HL-60 (cell line): ENCODE results near the gene SMAD7.

Source experiments
- DNase-seq, 2 experiments: peaks; one replicate each; pipeline ENCODE4 v3.0.0-alpha.2; 2010 to 2020; ENCODE audit warnings: low read depth in 1 of 2, low spot score in 1 of 2
- H3K27ac ChIP-seq: fragments of 250-450 bp; sonication (Bioruptor Pico); replicated peaks from 2 replicates; pipeline ENCODE4 v1.5.1; 2020; ENCODE audit warnings: mild to moderate bottlenecking, moderate library complexity
- H3K27me3 ChIP-seq: fragments of 250-450 bp; sonication (Bioruptor Pico); 2 replicates; pipeline ENCODE4 v1.5.1; 2021; ENCODE audit warnings: mild to moderate bottlenecking, moderate library complexity; ENCODE audit not compliant: insufficient read depth, poor library complexity, severe bottlenecking
- H3K4me3 ChIP-seq: replicated peaks from 2 replicates; pipeline ENCODE4 v1.5.1; 2011; ENCODE audit warnings: mild to moderate bottlenecking, control low read depth, low read length; ENCODE audit not compliant: insufficient read depth
- CTCF ChIP-seq: IDR thresholded peaks from one replicate; pipeline ENCODE4 v1.5.1; 2011; ENCODE audit warnings: low read length, control low read depth, inconsistent platforms; ENCODE audit not compliant: insufficient read depth
- GABPA ChIP-seq: IDR thresholded peaks from 2 replicates; pipeline ENCODE4 v1.6.1; 2012; ENCODE audit warnings: low read depth
- POLR2AphosphoS5 ChIP-seq: IDR thresholded peaks from 2 replicates; pipeline ENCODE4 v1.6.1; 2012; ENCODE audit warnings: low read depth
- SPI1 ChIP-seq: IDR thresholded peaks from 2 replicates; pipeline ENCODE4 v1.6.1; 2012; ENCODE audit warnings: low read depth, mild to moderate bottlenecking, borderline replicate concordance
- TF ChIP-seq, protein P1 (sequence below): IDR thresholded peaks from 2 replicates; pipeline ENCODE4 v1.6.1; 2012; ENCODE audit warnings: low read depth; ENCODE audit not compliant: insufficient replicate concordance

Gene SMAD7

GRCh38 chr18:48920408-48921038 lies 30.2 kb downstream of the SMAD7 start:
- TF ChIP-seq CTCF (no peak), SPI1 (no peak), GABPA (no peak), POLR2AphosphoS5 (no peak)
- TF ChIP-seq, protein P1, sequence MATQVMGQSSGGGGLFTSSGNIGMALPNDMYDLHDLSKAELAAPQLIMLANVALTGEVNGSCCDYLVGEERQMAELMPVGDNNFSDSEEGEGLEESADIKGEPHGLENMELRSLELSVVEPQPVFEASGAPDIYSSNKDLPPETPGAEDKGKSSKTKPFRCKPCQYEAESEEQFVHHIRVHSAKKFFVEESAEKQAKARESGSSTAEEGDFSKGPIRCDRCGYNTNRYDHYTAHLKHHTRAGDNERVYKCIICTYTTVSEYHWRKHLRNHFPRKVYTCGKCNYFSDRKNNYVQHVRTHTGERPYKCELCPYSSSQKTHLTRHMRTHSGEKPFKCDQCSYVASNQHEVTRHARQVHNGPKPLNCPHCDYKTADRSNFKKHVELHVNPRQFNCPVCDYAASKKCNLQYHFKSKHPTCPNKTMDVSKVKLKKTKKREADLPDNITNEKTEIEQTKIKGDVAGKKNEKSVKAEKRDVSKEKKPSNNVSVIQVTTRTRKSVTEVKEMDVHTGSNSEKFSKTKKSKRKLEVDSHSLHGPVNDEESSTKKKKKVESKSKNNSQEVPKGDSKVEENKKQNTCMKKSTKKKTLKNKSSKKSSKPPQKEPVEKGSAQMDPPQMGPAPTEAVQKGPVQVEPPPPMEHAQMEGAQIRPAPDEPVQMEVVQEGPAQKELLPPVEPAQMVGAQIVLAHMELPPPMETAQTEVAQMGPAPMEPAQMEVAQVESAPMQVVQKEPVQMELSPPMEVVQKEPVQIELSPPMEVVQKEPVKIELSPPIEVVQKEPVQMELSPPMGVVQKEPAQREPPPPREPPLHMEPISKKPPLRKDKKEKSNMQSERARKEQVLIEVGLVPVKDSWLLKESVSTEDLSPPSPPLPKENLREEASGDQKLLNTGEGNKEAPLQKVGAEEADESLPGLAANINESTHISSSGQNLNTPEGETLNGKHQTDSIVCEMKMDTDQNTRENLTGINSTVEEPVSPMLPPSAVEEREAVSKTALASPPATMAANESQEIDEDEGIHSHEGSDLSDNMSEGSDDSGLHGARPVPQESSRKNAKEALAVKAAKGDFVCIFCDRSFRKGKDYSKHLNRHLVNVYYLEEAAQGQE, result no peak
- Histone ChIP-seq H3K27ac (no peak overlapping the region), H3K4me3 (no peak overlapping the region), H3K27me3 (no peaks in the 10 kb centered on the region)
- no peak for DNase-seq

DNA sequence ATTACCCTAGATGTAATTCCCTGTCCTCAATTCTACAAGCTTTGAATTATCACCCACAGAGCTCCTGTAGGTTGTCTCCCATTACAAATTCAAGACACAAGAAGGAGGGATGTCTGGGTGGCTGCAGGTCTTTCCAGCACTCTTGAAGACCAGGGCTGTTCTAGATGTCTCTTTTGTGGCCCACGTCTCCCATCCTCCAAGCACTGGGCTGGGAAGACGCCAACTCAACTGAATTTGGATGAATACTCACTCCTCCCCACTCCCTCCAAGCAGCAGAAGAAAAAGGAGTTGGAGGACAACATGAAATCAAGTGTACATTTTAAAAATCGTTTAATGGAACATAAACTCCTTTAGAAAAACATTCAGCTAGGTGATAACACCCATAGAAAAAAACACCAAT lies 31.2 kb downstream of the SMAD7 start:
- Histone ChIP-seq H3K4me3 (no peak overlapping the region), H3K27ac (no peak overlapping the region), H3K27me3 (no peaks in the 10 kb centered on the region)
- DNase-seq, result no peak
- TF ChIP-seq, protein P1, result no peak
- no peak for TF ChIP-seq CTCF
- TF ChIP-seq POLR2AphosphoS5, result no peak
- TF ChIP-seq GABPA, result no peak
- no peak for TF ChIP-seq SPI1

DNA sequence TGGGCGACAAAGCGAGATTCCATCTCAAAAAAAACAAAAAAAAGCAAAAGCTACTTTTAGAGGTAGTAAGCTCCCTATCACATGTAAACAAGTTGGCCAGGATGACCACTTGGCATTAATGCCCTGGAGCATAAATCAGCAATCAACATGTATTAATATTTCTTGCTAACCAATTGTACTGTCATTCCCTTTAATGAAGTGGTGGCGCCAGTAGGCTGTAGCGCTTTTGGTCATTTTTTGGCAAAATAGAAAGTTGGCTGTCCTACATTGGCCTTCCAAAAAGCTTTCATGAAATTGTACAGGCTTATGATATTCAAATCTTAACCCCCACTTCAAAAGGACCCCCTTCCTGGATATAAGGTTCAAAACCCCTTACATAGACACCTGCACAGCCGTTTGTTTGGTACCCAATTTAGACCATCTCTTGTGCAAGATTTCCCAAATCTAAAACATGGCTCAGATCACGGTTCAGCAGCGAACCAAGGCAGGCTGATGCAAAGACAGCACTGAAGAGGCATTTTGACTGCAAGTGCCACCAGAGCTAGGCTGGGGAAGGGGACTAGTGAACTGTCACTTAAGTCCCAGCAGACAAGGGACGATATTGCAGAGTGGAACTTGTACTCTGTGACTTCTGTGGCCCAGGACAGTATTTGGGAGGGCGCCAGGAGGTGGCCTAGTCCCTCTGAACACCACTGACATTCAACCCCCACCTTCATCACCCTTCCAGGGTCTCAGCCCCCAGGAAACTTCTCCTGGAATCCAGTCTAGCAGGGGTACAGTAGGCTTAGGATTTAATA lies 31.9 kb downstream of the SMAD7 start:
- TF ChIP-seq GABPA (no peak), POLR2AphosphoS5 (no peak), CTCF (no peak), SPI1 (no peak)
- TF ChIP-seq, protein P1, result no peak
- no peak for DNase-seq
- H3K27ac ChIP-seq, result no peak overlapping the region

More for the DNA sequence above, 31.9 kb downstream of the SMAD7 start:
- Histone ChIP-seq H3K27me3 (no peaks in the 10 kb centered on the region), H3K4me3 (no peak overlapping the region)
